HEK293 (cell line): ENCODE measurements around the gene TTLL3.
A peak's percentile ranks its signal among the peaks of the same experiment; 100 is the strongest.

ENCODE experiments used
- GLIS1 ChIP-seq: fragments of 450-650 bp; formaldehyde crosslinking; IDR thresholded peaks from 2 replicates; pipeline ENCODE4 v1.5.1; 2016; ENCODE audit warnings: missing biosample characterization, missing genetic modification characterization
- IKZF3 ChIP-seq: fragments of 450-650 bp; IDR thresholded peaks from 2 replicates; pipeline ENCODE4 v1.5.0; 2018; ENCODE audit warnings: missing biosample characterization, mild to moderate bottlenecking, missing genetic modification characterization, moderate library complexity
- KLF9 ChIP-seq: fragments of 450-650 bp; formaldehyde crosslinking; IDR thresholded peaks from 2 replicates; pipeline ENCODE4 v1.5.1; 2016; ENCODE audit warnings: missing biosample characterization, missing genetic modification characterization, low read depth
- ZNF19 ChIP-seq: fragments of 450-650 bp; formaldehyde crosslinking; IDR thresholded peaks from 2 replicates; pipeline ENCODE4; 2016; ENCODE audit warnings: missing biosample characterization, missing genetic modification characterization, low read depth
- ZNF610 ChIP-seq: fragments of 450-650 bp; formaldehyde crosslinking; IDR thresholded peaks from 2 replicates; pipeline ENCODE4 v1.5.1; 2016; ENCODE audit warnings: missing biosample characterization, missing genetic modification characterization, borderline replicate concordance

- peak; percentile 34; the same call in 1 of the 2 replicates for TF ChIP-seq GLIS1 (tag by site-specific recombination)
- TF ChIP-seq IKZF3 (tag by site-specific recombination), result peak; percentile 82
- no peak for TF ChIP-seq KLF9
- no peak for TF ChIP-seq ZNF610 (tag by site-specific recombination)
- TF ChIP-seq ZNF19 (tag by site-specific recombination), result no peak
Observed at GRCh38 chr3:9769426-9770275, 40.4 kb upstream of the TTLL3 start, which contains the start of gene CAMK1.
